HG03097 (cell line): ENCODE measurements around the gene CD244.

Source experiments
- ATAC-seq: cut with Tn5 transposase; IDR thresholded peaks from one replicate; pipeline ENCODE4 v1.9.1; 2021; ENCODE audit not compliant: unreplicated experiment, low FRiP score

Gene CD244

DNA sequence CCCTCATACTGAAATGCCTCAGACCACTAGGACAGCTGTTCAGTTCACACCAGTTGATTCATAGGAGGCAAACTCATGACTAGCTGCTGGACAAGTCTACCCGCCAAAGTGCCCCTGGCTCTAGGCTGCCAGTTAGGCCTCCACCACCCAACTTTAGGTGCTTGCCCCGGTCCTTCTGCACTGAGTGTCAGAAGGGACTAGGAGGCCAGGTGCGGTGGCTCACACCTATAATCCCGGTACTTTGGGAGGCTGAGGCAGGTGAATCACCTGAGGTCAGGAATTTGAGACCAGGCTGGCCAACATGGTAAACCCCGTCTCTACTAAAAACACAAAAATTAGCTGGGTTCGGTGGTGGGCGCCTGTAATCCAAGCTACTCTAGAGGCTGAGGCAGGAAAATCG lies 47.8 kb downstream of the CD244 start:
- ATAC-seq, result no peak

DNA sequence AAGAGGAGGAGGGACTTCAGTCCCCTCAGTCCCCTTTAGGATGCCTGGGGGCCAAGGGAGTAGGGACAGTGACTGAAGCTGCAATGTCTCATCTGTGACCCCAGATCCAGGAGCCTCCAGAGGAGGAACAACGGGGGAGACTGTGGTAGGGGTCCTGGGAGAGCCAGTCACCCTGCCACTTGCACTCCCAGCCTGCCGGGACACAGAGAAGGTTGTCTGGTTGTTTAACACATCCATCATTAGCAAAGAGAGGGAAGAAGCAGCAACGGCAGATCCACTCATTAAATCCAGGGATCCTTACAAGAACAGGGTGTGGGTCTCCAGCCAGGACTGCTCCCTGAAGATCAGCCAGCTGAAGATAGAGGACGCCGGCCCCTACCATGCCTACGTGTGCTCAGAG lies 48.4 kb downstream of the CD244 start:
- ATAC-seq, result no peak

DNA sequence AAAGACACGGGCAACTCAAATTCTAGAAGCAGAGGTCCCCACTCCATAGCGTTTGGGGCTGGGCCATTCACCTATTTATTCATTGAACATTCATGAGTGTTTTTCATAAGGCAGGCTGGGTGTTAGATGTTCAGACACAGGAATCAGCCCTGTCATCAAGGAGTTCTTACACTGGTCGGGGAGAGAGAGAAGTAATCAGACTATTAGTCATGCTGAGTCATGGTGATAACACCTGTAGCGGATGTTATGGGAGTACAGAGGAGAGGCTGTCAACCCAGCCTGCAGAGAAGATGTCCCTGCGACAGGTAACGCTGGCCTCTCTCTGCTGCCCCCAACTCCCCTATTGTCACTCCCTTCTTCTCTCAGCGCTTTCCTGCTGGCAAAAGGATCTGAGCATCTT lies 49.5 kb downstream of the CD244 start:
- no peak for ATAC-seq

DNA sequence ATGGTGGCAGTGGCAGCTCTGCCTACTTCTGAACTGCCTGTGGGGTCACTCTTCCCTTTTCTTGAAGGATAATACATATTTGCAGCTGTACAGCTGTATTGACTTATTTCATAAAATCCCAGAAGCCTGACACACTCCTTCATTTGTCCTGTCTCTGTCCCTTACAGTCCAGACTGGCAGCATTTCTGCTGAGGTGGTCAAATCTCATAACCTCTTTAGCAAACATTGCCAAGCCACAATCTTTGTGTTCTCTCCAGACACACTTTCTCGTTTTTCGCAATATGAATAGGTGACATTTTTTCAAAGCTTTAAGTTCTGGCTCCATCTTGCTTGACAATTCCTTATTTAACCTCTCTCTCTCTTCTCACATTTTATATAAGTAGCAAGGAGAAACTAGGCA lies 51.5 kb downstream of the CD244 start:
- ATAC-seq, result no peak

DNA sequence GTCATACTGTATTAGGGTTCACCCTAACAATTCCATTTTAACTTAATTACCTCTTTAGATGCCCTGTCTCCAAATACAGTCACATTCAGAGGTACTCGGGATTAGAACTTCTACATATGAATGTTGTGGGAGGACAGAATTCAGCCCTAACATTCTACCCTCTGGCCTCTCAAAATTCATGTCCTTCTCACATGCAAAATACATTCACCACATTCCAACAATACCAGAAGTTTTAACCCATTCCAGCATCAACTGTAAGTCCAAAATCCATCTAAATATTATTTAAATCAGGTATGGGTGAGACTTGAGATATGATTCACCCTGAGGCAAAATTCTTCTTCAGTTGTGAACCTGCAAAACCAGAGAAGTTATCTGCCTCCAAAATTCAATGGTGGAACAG lies 52.2 kb downstream of the CD244 start:
- no peak for ATAC-seq

DNA sequence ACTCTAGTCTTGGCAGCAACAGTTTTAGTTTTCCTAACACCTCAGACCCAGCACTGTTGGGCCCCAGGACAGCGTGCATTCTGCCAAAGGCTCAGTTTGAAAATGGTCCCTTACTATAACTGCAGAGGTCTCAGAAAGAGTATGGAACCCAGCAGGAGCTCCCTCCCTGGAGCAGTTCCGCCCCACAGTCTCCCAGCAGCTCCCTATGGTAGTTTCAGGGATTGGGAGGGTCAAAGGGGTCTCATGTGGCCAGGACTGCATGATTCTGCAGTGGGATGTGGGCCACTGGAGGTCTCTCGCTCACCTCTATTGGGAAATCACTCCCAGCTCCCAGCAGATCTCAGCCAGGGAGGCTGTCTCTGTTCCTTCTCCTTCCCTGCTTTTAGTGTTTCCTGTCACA lies 54.4 kb downstream of the CD244 start:
- ATAC-seq, result no peak

DNA sequence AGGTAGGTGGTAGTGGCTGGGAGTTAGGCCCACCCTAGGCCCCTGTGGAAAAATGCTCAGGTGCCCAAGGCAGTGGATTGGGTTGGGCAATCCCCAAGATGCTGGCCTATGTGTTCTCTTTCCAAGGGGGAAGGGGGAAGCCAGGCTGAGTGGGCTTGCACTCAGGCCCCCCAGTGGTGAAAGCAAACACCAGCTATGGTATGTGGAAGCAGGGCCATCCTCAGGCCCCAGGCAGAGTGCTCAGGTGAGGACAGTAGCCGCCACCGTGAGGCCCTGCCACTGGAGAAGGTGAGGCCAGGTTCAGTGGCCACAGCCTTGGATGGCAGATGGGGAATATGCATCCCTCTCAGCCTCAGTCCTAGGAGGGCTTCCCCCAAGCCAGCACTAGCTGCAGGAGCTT lies 54.9 kb downstream of the CD244 start:
- no peak for ATAC-seq

DNA sequence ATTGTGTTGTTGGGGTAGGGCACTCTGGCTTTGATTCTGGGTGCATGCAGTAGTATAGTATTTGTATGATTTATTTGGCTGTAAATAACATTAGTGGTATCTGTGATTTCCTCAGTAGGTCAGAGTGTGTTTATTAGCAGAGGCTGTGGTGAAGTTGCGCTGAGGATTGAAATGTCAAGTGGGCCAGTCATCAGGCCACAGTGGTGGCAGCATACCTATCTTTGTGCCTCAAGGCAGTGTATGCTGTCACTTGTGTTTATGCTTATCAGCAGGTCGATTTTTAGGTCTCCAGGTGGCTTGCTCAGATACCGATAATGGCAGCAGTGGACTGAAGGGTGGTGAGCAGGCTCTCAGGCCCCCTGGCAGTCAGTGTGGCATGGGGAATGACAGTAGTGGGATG lies 55.4 kb downstream of the CD244 start:
- ATAC-seq, result no peak

DNA sequence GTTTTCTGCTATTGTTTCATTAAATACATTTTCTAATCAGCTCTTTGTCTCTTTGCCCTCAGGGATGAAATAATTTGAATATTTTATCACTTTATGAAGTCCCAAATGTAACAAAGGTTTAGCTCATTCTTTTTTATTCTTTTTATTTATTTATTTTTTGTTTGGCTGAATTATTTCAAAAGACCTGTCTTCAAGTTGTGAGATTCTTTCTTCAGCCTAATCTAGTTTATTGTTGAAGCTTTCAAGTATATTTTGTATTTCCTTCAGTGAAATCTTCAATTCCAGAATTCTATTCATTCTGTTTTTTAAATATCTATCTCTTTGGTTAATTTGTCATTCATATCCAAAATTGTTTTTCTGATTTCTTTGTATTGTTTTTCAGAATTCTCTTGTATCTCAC lies 55.9 kb downstream of the CD244 start:
- no peak for ATAC-seq

DNA sequence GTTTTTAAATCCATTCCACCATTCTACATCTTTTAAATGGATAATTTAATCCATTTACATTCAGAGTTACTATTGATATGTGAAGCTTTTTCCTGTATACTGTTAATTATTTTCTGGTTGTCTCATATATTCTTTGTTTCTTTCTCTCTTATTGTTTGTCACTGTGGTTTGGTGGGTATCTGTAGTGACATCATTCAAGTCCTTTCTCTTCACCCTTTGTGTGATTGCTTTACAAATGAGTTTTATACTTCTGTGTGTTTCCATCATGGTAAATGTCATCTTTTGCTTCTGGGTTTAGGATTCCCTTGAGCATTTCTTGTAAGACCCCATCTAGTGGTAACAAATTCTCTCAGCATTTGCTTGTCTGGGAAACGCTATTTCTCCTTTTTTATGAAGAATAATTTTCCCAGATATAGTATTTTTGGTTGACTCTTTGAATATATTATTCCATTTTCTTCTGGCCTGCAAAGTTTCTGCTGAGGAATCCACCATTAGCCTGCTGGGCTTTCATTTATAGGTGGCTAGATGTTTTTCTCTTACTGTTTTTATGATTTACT lies 56.5 kb downstream of the CD244 start:
- no peak for ATAC-seq

DNA sequence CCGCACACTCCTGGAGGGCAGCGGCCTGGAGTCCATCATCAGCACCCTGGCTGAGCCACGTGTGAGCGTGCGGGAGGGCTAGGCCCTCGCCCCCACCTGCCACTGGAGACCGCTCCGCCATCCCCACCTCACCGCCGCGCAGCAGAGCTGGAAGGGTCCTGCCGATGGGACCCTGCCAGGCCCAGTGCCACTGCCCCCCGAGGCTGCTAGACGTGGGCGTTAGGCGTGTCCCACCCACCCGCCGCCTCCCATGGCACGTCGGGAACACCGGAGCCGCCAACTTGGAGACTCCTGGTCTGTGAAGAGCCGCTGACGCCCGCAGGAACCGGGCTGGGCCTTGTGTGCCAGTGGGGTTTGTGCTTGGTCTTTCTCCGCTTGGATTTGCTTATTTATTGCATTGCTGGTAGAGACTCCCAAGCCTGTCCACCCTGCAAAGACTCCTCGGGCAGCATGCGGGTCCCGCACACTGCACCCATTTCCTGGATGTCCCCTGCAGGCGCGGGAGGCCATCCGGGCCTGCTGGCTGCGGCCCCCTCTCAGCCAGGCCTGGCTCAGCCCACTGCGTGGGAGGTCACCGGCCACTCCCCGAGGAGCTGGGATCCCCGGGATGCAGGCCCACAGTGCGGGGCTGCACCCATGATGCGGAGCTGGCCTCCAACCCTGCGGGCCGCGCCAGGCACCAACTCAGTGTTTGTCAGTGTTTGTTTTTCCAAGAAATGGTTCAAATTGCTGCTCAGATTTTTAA lies 60.7 kb downstream of the CD244 start:
- ATAC-seq, result no peak

DNA sequence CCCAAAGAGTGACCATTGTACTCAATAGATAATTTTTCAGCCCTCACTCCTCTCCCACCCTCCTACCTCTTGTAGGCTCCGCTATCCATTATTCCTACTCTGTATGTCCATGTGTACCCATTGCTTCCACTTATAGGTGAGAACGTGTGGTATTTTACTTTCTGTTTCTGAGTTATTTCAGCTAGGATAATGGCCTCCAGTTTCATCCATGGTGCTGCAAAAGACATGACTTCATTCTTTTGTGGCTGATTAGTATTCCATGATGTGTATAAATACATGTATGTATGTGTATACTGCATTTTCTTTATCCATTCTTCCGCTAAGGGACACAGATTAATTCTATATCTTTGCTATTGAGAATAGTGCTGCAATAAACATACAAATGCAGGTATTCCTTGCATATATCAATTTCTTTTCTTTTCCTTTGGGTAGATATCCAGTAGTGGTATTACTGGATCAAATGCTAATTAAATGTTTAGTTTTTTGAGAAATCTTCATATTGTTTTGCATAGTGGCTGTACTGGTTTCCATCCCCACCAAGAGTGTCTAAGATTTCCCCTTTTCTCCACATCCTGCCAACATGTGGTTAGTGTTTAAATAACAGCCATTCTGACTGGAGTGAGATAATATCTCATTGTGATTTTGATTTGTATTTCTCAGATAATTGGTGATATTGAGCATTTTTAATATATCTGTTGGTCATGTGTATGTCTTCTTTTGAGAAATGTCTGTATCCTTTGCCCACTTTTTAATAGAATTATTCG lies 61.9 kb downstream of the CD244 start:
- ATAC-seq, result no peak

DNA sequence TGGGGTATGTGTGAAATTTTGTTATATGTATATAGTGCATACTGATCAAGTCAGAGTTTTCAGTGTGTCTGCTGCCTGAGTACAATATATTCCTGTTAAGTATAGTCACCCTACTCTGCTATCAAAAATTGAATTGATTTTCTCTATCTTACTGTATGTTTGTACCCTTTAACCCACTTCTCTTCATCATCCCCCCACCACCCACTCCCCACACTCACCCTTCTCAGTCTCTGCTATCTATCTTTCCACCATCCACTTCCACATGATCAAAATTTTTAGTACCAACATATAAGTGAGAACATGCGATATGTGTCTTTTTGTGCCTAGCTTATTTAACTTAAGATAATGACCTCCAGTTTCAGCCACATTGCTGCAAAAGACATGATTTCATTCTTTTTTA lies 62.5 kb downstream of the CD244 start:
- no peak for ATAC-seq

DNA sequence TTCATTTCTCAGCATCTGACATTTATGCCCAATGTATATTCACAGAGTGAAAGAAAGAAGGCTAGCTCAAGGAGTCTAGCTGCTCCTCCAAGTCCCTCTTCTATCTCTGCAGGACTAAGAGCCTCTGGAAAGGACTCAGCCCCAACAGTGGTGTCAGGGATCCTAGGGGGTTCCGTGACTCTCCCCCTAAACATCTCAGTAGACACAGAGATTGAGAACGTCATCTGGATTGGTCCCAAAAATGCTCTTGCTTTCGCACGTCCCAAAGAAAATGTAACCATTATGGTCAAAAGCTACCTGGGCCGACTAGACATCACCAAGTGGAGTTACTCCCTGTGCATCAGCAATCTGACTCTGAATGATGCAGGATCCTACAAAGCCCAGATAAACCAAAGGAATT lies 63.0 kb downstream of the CD244 start:
- no peak for ATAC-seq

DNA sequence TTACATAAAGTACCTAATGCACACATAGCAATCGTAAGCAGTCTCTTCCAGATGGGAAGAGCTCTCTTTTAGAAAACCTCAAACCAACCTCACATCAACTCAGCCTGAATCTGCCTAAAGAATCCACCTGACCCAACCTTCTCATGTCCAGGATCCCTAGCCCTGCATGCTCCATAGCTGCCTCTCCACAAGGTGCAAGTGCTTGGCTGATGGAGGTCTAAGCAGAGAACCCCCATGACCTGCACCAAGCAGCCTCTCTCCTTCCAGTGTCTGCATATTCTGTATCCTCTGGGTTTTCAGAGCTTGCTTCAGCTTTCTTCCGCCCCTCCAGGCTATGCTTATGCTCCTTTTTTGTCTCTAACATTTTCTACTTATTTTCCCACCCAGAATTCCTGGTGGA lies 64.2 kb downstream of the CD244 start:
- ATAC-seq, result no peak

DNA sequence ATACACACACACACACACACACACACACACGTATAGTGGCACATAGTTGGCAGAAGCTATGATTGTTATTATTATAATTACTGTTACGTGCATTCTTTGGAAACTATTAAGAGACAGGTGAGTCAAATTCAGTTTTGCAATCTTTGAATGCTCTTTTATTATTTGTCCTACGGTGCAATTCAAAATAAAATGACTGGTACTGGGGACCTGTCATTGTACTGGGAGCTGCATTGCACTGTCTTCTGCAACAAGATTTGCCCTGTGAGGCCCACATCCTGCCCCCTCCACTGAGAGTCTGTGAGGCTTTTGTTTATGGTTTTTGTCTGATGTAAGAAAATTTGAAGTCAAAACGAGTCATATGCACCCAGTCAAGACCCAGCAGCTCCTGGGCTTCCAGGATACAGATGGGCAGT lies 64.8 kb downstream of the CD244 start:
- ATAC-seq, result no peak

DNA sequence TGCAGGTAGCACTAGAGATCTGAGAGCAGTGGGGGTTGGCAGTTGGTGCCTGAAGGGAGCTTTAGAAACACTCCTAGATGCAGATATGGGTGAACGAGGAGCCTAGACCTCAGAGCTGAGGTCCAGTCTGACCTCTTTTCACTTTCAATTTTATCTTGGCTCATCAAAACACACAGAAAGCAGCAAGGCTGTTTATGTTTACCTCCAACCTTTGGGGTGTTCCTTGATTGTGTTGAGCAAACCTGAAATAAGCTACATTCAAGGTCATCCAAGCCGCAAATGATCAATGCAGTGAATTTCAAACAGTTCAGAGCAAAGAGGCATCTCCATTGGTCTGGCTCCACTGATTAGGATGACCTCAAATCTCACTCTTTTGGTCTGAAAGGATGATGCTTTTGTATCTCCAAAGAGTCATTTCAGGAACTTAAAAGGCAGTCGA lies 65.4 kb downstream of the CD244 start:
- peak; percentile 29 for ATAC-seq

DNA sequence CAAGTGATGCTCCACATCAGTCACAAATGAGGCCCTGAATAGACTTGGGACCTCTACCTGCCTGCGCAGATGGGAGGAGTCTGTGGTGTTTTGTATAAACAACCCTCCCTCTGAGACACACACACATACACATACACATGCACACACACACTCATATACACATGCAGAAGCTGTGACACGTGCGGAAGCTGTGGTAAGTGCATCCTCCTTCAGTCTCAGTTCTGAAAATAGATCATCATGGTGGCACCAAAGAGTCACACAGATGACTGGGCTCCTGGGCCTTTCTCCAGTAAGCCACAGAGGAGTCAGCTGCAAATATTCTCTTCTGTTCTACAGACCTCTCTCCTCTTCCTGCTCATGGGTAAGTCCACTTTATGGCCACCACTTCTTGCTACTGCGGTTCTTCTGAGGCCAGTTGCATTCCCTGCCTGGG lies 66.7 kb downstream of the CD244 start, which contains the start of gene LY9:
LY9 (plus strand) TSS at position 224 of the 433 bp plus-strand sequence; CDS start at position 238, 14 bp downstream.
- peak; percentile 71 for ATAC-seq

DNA sequence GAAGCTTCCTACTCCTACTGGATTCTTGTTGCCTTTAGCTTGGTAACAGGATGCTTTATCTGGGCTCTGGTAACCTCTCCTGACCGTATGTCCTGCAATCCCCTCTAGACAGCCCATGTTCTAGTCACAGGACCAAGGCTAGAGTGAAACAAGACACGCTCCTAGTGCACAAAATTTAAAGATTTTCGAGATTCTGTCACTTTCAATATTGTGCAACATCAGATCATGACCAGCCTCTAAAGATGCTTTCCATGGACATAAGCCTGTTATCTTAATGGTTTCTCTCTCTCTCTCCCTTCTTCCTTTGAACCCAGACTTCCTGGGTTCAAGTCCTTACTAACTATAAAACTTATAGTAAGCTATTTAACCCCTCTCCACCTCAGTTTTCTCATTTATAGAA lies 68.3 kb downstream of the CD244 start:
- no peak for ATAC-seq

DNA sequence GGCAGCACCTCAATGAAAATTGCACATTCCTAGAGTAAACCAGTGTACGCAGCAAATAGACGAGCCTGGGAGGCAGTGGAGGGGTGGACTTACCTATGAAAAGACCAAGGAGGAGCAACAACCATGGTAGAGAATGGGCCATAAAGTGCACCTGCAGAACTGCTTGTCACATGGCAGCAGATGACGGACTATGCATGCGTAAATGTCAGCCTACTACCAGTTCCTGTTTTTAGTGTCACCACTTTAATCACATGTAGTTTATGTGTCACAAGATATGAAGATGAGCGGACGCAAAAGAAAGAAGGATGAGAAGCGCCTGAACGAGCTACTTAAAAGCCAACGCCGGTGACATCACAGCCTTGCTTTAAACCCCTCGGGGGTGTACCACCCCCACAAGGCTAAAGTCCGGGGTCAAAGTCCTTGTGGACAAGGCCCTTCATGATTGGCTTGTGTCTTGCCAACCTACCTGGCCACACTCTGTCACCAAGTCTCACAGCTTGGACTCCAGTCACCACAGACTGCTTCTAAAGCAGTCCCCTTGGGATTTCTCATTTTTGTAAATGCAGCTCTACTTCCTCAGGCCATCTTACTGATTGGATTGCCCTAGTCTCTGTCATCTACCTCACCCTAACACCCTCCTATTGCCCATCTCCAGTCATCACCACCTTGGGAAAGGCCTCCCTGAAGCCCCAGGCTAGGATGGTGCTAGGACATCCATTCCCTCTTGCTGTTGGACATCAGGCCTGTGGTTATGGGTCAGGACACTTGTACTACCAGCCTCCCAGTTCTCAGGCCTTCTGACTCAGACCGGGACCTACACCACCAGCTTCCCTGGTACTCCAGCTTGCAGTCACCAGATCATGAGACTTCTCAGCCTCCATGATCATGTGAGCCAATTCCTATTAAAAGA lies 72.7 kb downstream of the CD244 start:
- ATAC-seq, result peak; percentile 68
